GM12892 (cell line): Measurements from ENCODE around the gene TCEAL8.

ENCODE experiments used
- POLR2A ChIP-seq: IDR thresholded peaks from 2 replicates; pipeline ENCODE4 v1.6.1; 2011; ENCODE audit warnings: low read depth, low read length, control low read depth
- POLR2AphosphoS5 ChIP-seq: IDR thresholded peaks from 2 replicates; pipeline ENCODE4 v1.6.1; 2011; ENCODE audit warnings: low read depth, low read length, control low read depth
- TAF1 ChIP-seq: IDR thresholded peaks from 2 replicates; pipeline ENCODE4 v1.6.1; 2011; ENCODE audit warnings: low read depth, mild to moderate bottlenecking, control low read depth, low read length, borderline replicate concordance

GRCh38 chrX:103212749-103213457 lies 42.1 kb downstream of the TCEAL8 start:
- no peak for TF ChIP-seq POLR2A
- no peak for TF ChIP-seq POLR2AphosphoS5
- TF ChIP-seq TAF1, result no peak
